ENCODE results near the gene RHEBL1.

Gene RHEBL1

DNA sequence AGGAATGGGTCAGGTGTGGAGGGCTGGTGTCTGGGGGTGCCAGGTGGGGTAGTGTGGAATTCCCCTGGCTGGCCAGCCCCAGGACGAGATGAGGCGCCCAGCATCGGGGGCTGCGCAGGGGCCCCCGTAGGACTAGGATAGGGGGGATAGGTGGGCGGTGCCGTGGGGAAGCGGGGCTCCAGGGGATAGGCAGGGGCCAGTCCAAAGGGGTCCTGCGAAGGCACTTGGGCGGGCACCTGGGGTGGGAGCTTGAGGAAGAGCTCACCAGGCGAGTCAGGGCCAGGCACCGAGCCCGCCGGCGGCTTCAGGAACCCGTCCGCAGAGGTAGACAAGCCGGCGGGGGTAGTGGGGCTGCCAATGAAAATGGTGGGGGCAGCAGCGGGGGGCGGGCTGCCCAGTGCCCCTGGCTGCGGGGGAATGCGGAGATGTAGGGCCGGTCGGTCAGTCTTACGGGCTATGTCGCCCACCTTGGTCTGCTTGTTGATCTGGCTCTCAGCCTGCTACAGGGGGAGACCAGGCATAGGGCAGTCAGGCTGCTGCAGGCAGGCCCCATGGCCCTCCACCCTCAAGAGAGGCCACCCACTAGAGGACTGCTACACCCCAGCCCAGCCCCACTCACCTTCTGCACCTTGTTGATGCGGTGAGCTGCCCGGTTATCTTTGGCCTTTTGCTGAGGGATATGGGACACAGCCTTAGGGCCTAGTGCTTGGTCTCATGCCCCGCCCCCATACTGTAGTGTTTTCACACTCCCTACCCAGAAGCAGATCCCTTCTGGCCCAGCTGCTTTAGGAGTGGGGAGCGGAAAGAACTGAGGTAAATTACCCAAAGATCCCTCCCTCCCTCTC, 28.5 kb downstream of the RHEBL1 start:
- no peaks in the 10 kb centered on the region for H3K9me3 ChIP-seq (ENCODE audit: control insufficient read depth, insufficient read depth, low read length)
- H3K9ac ChIP-seq (ENCODE audit: low read depth, low read length), result no peak overlapping the region
- peaks cover 31% of the 10 kb centered on the region for H3K36me3 ChIP-seq (ENCODE audit: insufficient read depth, low read length)
- H3K4me1 ChIP-seq (ENCODE audit: insufficient read depth, low read length), result no peaks in the 10 kb centered on the region

DNA sequence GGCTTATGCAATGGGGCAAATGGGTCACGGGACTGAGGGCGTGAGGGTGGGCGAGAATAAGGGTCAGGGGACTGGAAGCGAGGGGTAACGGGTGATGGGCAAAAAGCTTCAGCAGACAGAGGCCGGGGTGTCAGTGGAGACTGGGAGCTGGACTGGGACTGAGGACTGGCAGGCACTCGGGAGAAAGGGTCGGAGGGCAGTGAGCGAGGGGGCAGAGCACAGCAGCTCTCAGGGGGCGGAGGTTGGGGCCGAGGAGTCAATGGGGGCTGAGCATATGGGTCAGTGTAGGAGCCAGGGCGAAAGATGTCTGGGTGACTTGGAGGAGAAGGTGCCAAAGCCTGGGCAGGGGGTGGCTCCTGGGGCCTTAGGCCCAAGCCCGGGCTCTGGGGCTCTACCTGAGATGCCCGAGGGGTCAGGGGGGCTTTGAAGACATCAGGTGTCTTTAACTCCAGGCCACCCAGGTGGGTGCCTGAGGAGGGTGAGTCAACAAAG, 29.4 kb downstream of the RHEBL1 start:
- H3K4me1 ChIP-seq (ENCODE audit: insufficient read depth, low read length), result no peaks in the 10 kb centered on the region
- no peak overlapping the region for H3K9ac ChIP-seq (ENCODE audit: low read depth, low read length)
- peaks cover 27% of the 10 kb centered on the region for H3K36me3 ChIP-seq (ENCODE audit: insufficient read depth, low read length)
- no peaks in the 10 kb centered on the region for H3K9me3 ChIP-seq (ENCODE audit: control insufficient read depth, insufficient read depth, low read length)

DNA sequence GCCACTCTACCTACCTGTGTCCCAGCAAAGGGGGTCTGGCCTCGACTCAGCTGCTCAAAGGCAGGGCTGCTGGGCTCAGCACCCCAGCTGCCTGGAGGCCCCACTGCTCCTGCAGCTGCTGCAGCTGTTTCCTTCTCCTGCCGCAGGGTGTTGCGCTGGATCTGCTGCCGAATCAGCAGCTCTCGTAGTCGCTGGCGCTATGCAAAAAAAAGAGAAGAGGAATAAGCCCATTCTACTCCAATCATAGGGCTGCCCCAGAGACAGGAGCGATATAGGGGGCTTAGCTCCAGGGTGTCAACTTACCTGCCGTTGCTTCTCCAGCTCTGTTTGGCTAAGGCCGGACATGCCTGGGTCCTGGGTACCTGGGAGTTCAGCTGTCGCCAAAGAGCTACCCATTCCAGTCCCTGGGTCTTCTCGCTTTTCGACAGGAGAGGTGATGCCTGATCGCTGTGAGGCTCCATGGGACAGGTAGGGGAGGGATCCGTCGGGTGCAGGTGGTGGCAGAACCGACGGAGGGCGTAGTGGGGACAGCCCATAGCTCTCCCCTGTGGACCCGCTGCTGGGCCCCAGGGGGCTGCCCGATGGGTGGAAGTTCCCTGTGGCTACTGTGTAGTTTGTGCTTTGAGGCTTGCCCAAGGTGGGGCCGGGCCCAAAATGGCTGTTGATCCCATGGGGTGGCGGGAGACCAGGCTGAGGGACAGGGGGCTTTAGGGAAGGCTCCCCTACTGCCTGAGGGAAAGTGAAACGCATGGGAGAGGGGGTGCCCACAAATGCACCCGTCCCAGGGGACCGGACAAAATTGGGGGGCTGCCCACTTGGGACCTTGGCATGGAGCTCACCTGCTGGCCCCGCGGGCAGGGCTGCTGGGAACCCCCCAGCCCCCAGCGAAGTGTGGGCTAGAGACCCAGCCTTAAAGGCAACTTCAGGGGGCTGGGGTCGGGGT, 30.1 kb downstream of the RHEBL1 start:
- Histone ChIP-seq H3K9me3 (ENCODE audit: control insufficient read depth, insufficient read depth, low read length) (no peaks in the 10 kb centered on the region), H3K36me3 (ENCODE audit: insufficient read depth, low read length) (peaks cover 32% of the 10 kb centered on the region), H3K9ac (ENCODE audit: low read depth, low read length) (no peak overlapping the region), H3K4me1 (ENCODE audit: insufficient read depth, low read length) (no peaks in the 10 kb centered on the region)

DNA sequence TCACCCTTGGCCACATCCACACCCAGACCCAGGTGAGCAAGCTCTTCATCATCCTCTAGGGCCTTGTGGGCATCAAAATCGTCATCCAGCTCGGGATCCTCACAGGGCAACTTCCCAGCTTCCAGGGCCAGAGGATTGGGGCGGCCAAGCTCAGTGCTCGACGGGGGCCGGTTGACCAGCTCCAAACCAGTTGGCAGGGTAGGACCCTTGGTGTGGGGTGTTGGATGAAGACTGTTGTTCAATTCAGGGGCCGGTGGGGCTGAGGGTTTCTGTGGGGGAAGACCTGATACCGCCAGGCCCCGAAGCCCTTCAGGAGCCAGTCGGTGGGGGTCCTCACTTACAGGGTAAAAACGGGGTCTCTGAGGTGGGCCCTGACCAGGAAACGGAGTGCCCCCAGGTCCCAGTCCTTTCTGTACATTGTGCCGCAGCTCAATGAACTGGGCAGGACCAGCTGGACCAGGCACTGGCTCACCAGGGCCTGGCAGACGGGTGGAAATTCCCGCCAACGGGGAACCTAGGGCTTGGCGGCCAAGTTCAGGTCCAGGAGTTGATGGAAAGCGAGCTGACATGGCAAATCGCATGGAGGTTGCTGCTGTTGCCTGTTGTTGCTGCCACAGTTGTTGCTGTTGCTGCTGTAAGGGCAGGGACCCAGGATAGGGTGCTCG, 31.4 kb downstream of the RHEBL1 start:
- Histone ChIP-seq H3K9ac (ENCODE audit: low read depth, low read length) (no peak overlapping the region), H3K36me3 (ENCODE audit: insufficient read depth, low read length) (peaks cover 29% of the 10 kb centered on the region), H3K4me1 (ENCODE audit: insufficient read depth, low read length) (no peaks in the 10 kb centered on the region), H3K9me3 (ENCODE audit: control insufficient read depth, insufficient read depth, low read length) (no peaks in the 10 kb centered on the region)

DNA sequence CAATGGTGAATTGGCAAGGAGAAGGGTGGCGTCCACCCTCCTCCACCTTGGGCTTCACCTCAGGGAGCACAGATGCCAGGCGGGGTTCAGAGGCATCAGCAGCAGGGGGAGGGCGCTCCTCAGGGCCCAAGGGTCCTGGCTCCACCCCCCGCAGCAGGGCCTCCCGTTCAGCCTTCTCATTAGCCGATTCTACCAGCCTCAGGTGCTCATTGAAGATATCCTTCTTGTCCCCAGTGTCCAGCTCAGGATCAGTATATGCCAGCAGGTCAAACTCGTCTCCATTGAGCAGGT, 31.9 kb downstream of the RHEBL1 start:
- peaks cover 24% of the 10 kb centered on the region for H3K36me3 ChIP-seq (ENCODE audit: insufficient read depth, low read length)
- no peak overlapping the region for H3K9ac ChIP-seq (ENCODE audit: low read depth, low read length)
- H3K9me3 ChIP-seq (ENCODE audit: control insufficient read depth, insufficient read depth, low read length), result no peaks in the 10 kb centered on the region
- H3K4me1 ChIP-seq (ENCODE audit: insufficient read depth, low read length), result no peaks in the 10 kb centered on the region

DNA sequence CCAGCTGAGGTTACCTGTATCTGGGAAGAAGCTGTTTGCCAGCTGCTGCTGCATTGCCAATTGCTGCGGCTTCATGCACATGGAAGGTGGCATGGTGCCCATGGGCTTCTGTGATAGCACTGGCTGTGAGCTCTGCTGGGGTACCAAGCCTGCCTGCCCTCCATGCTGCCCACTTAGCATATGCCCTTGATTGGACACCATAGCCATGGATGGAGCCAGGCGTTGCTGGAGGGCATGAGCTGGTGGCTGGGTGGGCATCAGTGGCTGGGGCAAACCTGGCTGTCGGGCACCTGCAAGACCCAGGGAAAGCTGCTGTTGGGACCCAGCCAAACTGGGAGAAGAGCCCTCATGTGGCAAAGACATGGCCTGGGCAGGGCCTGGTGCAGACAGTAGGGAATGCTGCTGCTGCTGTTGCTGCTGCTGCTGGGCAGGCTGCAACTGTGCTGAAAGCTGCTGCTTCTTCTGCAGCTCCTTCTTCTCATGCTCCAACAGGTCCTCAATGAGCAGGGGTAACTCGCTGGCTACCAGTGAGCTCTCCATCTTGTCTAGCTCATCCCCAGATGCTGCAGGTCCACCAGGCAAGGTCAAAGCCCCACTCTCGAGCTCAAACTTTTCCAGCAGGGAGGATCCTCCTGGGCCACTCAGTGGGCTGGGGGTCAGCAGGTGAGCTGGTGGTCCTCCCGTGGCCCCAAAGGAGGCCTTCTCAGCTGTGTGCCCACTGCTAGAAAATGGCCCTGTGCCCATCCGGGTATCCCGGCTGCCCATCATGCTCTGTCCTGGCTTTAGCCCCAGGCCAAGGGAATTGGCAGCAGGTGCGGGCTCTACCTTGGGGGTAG, 32.5 kb downstream of the RHEBL1 start:
- no peaks in the 10 kb centered on the region for H3K4me1 ChIP-seq (ENCODE audit: insufficient read depth, low read length)
- peaks cover 22% of the 10 kb centered on the region for H3K36me3 ChIP-seq (ENCODE audit: insufficient read depth, low read length)
- no peak overlapping the region for H3K9ac ChIP-seq (ENCODE audit: low read depth, low read length)
- H3K9me3 ChIP-seq (ENCODE audit: control insufficient read depth, insufficient read depth, low read length), result no peaks in the 10 kb centered on the region

DNA sequence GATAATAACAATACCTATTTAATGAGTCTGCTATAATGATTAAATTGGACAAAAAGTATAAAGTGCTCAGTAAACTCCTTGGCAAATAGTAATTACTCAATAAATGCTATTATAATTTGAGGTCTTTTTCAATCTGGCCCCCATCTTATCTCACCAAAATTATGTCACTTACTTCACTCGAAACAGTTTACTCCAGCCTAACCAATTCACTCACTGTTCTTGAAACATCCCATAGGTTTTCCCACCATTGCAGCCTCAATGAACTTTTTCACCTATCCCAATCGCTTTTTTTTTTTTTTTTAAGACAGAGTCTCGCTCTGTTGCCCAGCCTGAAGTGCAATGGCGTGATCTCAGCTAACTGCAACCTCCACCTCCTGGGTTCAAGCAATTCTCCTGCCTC, 33.8 kb downstream of the RHEBL1 start:
- H3K9me3 ChIP-seq (ENCODE audit: control insufficient read depth, insufficient read depth, low read length), result no peaks in the 10 kb centered on the region
- H3K36me3 ChIP-seq (ENCODE audit: insufficient read depth, low read length), result peaks cover 33% of the 10 kb centered on the region
- H3K4me1 ChIP-seq (ENCODE audit: insufficient read depth, low read length), result no peaks in the 10 kb centered on the region
- H3K9ac ChIP-seq (ENCODE audit: low read depth, low read length), result no peak overlapping the region

DNA sequence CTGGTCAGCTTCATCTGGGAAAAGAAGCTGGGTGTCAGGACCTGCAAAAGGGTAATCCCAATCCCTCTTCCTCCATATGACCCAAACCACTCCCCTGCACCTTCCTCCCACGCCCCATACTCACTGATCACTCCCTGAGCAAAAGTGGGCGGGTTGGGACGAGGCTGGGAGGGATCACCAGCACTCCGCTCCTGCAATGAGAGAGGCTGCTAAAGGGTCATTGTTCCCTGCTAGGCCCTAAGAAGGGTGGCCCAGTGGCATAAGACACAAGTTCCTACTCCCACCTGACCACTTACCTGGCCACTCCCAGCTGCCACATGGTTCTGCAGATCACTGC, 35.5 kb downstream of the RHEBL1 start:
- Histone ChIP-seq H3K36me3 (ENCODE audit: insufficient read depth, low read length) (peaks cover 41% of the 10 kb centered on the region), H3K4me1 (ENCODE audit: insufficient read depth, low read length) (no peaks in the 10 kb centered on the region), H3K9ac (ENCODE audit: low read depth, low read length) (no peak overlapping the region), H3K9me3 (ENCODE audit: control insufficient read depth, insufficient read depth, low read length) (no peaks in the 10 kb centered on the region)

DNA sequence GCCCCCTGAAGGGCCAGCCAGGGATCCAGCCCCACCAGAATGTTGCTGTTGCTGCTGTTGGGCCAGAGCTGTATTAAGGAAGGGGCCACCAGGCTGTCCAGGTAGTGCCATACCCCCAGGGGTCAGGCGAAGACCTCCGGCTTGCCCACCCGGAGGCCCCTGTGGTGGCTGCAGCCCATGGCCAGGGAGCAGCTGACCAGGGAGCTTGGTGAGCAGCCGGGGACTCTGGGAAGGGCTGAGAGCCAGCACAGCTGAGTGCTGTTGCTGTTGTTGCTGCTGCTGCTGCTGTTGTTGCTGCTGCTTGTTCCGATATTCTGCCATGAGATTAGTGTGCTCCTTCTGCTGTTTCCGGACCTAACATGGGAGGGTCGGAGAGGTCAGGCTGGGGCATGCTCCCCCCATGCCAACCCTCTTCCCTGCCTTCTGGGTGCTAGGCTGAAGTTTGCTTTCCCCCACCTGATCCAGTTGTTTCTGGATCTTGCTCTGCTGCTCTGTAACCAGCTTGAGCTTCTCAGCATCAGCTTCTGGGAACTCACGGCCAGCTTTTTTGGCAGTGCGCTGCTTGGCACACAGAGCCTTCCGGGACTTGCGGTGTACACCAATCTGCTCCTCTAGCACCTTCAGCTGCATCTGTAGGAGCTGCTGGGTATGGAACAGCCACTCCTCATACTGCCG, 36.0 kb downstream of the RHEBL1 start:
- peaks cover 38% of the 10 kb centered on the region for H3K36me3 ChIP-seq (ENCODE audit: insufficient read depth, low read length)
- no peak overlapping the region for H3K9ac ChIP-seq (ENCODE audit: low read depth, low read length)
- no peaks in the 10 kb centered on the region for H3K9me3 ChIP-seq (ENCODE audit: control insufficient read depth, insufficient read depth, low read length)
- H3K4me1 ChIP-seq (ENCODE audit: insufficient read depth, low read length), result no peaks in the 10 kb centered on the region

DNA sequence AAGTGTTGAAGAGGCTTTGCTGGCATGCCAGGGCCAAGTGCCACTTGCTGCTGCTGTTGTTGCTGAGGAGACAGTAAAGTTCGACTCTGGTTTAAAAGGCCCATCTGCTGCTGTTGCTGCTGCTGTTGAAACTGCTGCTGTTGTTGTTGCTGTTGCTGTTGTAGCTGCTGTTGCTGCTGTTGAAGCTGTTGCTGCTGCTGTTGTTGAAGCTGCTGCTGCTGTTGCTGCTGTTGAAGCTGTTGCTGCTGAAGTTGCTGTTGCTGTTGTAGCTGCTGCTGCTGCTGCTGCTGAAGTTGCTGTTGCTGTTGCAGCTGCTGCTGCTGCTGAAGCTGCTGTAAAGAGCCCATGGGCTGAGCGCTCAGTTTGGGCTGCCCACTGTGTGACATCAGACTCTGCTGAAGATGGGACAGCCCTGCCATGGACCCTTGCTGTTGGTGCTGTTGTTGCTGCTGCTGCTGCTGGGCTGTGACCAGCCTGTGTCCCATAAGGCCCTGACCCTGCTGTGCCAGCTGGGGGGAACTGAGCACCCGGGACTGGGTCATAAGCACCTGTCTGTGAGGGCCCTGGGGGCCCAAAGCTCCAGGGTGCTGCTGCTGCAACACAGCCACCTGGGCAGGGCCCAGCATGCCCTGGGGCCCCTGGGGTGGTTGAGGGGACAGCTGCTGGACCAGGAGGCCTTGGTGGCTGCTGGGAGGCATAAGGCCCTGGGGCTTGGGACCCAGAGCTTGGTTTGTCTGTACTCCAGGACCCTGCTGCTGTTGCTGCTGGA, 36.9 kb downstream of the RHEBL1 start:
- Histone ChIP-seq H3K9ac (ENCODE audit: low read depth, low read length) (no peak overlapping the region), H3K4me1 (ENCODE audit: insufficient read depth, low read length) (no peaks in the 10 kb centered on the region), H3K36me3 (ENCODE audit: insufficient read depth, low read length) (peaks cover 45% of the 10 kb centered on the region), H3K9me3 (ENCODE audit: control insufficient read depth, insufficient read depth, low read length) (no peaks in the 10 kb centered on the region)

DNA sequence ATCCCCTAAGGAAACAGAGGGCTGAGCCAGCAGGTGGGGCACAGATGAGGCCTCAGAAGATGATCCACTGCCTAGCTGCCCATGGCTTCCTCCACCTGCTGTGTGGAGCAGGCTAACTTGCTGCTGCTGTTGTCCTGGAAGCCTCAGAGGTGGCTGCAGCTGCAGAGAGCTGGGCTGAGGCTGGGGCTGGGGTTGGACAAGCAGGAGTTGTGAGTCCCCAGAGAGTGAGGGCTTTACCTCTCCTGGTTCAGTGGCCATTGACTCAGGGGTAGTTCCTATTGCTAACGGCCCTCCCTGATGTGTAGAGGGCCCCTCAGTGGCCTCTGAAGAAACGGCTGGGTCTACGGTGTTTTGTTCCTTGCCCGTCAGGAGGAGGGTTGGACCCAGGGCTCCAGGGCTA, 37.5 kb downstream of the RHEBL1 start:
- H3K9me3 ChIP-seq (ENCODE audit: control insufficient read depth, insufficient read depth, low read length), result no peaks in the 10 kb centered on the region
- peaks cover 48% of the 10 kb centered on the region for H3K36me3 ChIP-seq (ENCODE audit: insufficient read depth, low read length)
- no peak overlapping the region for H3K9ac ChIP-seq (ENCODE audit: low read depth, low read length)
- H3K4me1 ChIP-seq (ENCODE audit: insufficient read depth, low read length), result no peaks in the 10 kb centered on the region

DNA sequence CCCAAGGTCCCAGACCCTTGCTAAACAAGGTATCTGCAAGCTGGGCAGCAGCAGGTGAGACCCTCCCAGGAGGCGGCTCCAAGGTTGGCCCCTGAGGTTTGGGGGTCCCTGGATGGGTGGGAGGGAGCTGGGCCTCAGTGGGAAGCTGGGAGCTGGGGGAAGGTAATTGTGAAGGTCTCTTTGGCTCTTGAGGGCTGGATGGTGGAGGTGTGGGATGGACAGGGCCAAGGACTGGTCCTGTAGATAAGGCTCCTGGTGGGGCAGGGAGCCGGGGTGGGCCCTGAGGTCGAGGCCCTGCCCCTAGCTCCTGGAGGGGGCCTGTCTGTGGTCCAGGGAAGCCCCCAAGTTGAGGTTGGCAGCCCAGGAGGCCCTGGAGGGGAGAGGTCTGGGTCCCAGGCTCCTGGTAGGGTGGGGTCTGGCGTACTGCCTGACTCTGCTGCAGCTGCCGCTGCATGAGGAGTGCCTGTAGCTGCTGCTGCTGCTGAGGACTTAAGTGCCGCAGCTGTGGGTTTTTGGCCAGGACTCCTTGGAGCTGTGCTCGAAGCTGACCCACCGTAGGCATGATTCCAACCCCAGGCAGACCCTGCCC, 38.1 kb downstream of the RHEBL1 start:
- Histone ChIP-seq H3K36me3 (ENCODE audit: insufficient read depth, low read length) (peaks cover 44% of the 10 kb centered on the region), H3K4me1 (ENCODE audit: insufficient read depth, low read length) (no peaks in the 10 kb centered on the region), H3K9ac (ENCODE audit: low read depth, low read length) (no peak overlapping the region), H3K9me3 (ENCODE audit: control insufficient read depth, insufficient read depth, low read length) (no peaks in the 10 kb centered on the region)

Data from ES-I3 (cell line).